HG02970 (cell line): ENCODE results near the gene P2RY12.

Experiments used
- ATAC-seq: cut with Tn5 transposase; IDR thresholded peaks from one replicate; pipeline ENCODE4 v1.9.1; 2021; ENCODE audit warnings: mild to moderate bottlenecking, moderate library complexity, moderate number of reproducible peaks; ENCODE audit not compliant: unreplicated experiment, low FRiP score

Gene P2RY12

DNA sequence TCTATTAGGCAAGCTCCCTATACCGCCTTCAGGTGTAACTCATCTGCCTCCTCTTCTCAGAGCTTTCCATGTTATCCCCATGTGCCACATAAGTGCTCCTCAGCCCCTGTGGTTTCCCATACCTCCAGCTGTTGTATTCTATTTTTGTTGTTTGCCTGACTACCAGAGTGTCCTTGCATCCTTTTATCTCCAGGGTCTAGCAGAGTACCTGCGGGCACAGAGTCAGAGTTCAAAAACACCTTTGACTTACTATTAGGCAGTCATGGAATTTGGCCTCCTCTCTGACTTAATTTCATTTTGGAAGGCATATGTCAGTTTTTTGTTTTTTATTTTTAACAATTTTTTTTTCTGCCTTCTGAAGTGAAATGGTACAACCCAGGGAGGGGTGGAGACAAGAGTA is 75.0 kb downstream of the P2RY12 start:
- no peak for ATAC-seq

DNA sequence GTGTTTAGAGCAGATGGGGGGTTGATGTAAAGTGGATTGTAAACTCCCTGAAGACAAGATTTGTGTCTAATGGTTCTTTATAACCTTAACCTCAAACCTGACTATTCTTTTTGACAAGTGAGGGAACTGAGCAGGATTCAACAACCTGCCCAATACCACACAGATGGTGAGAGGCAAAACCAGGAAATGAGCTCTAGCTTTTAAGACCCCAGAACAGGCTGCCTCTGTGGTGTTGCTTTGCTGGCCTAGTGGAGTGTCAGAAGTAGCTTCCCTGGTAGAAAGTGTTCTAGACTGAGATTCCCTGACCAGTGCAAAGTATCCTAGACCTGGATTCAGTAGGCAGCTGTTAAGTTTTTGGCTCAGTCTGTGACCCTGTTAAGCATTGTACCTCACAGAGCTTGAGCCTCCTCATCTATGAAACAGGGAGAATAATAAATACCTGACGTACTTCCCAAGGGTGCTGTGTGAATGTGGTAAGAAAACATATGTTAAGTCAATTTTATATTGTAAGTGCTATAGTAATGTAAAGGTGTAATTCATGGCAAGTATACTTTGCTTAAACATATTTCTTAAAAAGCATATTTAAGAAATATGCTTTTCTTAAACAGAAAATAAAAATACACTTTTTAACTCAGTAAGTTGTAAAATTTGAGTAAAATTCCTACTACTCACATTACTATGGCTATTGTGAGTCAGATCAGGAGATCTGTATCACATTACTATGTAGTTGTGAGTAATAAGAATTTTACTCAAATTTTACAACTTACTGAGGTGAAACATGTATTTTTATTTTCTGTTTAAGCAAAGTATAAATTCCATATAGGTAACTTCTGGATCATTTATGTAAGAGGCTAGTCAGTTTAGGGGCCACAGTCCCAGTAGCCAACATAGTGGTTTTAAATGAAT is 76.7 kb downstream of the P2RY12 start:
- no peak for ATAC-seq

DNA sequence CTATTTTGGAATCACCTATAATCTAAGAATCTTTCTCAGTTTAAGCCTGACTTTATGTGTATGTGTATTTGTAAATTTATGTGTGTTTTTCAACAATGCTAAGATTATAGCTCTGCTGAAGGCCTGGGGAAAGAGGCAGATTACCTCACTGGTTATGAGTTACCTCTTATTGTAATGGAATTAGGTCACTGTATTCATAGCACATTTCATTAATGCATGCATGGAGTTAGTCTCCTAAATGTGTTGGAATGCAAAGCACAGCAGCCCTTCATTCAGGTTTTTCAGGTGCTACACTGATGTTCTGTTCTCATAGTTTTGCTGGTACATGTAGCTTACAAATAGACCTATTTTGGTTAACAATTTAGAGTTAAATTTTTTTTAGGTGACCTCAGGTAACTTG is 77.4 kb downstream of the P2RY12 start:
- ATAC-seq = no peak

DNA sequence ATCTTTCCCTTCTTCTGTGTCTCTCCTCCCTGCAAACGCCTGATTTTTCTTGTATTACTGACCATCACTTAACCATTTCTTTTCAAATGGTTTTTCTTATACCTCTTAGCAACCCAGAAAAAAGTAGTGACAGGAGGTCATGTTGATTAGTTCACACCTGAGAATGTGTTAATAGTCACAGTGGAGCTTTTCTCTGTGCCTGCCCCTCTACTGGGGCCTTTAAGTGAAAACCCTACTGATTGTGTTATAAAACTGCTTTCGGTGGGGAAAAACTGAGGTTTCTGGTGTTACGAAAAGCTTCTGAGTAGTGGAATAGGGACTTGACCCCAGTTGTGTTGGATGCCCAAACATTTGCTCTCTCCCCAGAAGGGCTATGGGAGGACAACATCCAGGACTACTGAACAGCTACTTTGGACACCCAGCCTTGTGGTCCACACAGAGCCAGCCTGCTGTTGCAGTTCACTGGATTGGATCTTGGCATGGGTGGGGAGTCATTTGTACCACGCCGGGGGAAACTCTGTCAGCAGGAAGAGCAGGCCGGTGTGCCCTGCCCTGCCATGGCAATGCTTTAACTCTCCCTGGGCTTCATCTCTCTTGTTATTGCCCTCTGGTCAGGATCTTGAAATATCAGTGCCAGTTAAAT is 78.3 kb downstream of the P2RY12 start:
- no peak for ATAC-seq

DNA sequence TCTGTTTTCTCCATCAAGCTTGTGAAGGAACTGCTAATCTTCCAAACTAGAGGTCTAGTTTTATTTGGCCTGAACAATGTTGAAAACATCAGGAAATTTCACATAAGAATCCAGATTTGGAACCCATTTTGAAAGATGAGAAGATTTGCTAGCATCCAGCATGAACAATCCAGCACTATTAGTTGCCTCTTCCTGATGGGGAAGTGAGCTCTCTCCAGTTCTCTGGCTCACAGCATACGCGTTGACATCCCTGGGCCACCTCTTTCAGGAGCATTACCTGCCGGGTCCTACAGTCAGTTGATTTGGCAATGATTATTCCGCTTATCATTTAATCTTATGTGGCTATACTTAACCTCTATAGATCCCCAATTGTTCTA is 78.8 kb downstream of the P2RY12 start:
- ATAC-seq = no peak

DNA sequence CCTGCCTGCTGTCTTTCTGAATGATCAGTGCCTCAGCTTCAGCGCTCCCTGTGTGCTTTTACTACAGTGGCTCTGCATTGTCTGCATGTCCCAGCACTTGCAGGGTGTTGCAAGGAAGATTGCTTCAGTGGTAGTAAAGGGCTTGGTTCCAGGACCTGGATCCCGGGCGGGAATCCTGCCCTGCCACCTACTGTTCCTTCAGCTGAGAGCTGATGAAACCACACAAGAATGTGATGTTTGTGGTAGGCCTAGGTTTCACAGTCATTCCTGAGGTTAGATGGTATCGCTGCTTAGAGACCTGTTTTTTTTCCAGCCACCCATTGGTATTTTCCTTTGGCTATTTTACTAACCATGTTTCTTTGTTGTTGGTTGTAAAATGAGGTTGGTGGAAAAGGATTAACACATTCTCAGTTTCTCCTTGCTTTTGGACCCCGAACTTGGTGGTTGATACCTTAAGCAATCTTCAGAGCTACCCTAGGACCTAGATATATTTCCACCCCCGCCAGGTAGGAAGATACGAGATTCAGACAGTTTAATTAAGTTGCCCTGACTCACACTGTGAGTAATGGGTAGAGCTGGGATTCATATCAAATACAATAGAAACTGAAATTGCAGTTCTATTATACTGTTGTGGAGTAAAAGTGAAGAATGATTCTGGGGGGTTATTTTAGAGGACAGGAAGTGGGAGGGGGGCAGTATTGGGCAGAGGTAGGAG is 79.3 kb downstream of the P2RY12 start:
- ATAC-seq = no peak

DNA sequence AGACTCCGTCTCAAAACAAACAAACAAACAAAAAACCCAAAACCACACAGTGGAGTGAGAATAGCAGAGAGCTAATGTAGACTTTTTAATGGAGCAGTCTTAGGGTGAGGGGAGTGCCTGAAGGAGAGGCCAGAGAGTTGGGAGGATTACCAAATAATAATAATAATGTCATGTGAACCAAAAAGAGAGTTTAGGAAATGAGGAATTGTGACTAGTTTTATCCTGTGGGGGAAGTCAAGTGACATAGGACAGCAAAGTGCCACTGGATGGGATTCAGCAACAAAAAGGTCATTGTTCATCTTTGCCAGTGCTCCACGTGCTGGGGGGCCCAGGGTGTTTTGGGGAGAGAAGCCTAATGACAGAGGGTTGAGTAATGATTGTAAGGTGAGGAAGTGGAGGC is 80.8 kb downstream of the P2RY12 start:
- ATAC-seq = no peak

DNA sequence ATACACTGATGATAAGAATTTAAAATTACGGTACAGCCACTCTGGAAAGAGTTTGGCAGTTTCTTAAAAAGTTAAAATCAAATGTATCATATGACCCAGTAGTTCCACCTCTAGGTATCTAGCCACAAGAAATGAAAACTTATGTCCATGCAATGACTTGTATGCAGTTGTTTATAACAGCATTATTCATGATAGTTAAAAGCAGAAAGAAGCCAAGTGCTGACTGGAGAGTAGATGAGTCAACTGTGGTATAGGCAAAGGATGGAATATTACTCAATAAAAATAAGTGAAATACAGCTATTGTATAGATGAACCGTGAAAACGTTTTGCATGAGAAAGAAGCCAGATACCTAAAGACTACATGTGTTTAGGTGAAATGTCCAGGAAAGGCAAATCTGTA is 82.8 kb downstream of the P2RY12 start:
- ATAC-seq = no peak

DNA sequence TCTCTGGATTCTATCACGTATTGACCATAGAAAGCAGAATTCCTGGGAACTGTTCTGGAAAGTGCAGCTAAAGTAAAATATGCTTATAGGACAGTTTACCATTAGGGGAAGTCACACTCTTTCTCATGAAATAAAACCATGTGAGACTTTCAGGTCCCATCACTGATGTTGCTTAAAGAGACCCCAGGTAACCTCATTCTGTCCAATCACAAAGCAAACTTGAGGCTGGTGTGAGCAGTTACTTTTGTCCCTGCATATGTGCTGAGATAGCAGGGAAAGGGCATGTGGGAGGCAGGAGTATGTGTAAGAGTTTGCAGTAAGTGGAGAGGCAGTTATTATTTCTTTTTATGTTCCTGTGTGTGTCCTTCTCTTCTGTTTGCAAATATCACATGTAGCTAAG is 84.0 kb downstream of the P2RY12 start:
- no peak for ATAC-seq

DNA sequence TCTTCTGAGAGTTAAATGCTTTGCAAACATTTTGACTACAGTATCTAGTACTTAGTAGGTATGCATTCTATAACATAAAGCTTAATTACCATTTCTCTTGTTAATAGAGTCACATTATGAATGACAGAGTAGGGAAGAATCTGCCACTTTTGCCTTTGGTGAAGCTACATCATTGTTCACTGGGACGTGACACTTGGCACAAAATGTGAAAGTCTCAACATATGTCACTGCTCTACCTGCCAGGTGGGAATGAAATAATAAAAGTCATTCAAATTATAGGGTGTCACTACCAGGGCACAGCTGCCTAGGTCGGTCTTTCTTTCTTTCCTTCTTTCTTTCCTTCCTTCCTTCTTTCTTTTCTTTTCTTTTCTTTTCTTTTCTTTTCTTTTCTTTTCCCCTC is 85.5 kb downstream of the P2RY12 start:
- ATAC-seq = no peak

DNA sequence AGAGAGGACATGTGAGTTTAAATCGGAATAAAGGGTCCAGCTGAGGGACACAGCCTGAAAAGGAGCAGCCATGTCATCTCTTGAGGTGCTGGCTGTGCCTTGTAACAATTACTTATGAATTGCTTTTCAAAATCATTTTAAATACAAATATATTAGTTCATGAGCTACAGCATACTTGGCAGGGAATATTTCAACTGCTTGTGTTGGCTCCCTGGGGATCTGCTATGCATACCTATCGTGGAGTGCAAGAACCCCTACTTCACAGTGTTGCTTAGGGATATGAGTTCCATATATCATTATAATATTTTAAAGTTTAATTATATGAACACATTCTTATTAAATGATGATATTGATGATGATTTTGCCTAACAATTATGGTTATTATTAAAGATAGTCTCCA is 87.1 kb downstream of the P2RY12 start:
- ATAC-seq = no peak

DNA sequence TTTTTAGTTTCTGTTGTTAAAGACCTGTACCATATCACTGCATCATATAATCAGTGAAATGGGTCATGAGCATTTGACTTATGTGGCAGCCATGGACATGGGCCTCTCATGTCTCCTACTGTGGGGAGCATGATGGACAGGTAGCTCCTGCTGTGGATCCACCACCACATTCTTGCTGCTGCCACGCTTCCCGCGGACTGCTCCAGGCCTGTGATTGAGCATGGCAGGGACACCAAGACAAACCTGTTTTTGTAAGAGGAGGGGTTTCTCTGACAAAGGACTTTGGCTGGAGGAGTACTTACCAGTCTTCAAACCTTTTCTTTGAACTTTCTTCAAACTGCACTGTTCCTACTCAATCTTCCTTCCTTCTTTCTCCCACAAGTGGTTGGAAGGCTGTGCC is 88.3 kb downstream of the P2RY12 start:
- no peak for ATAC-seq

DNA sequence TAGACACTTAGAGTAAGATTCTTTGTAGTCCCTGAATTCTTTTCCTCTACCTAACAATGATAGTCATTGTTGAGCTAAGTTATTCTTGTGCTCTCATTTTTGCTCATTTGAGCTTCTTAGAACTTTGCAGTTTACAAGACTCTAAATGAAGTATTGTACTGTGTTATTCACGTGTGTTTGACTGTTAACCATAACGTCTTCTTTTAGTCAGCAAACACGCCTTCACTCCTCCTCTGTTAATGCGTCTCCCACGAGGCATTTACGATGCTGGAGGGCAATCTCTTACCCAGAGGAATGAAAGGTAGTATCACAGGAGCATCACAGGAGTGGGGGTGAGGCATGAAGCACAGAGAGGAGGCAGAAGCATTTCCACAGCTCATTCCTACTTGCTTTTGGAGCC is 91.4 kb downstream of the P2RY12 start:
- ATAC-seq = no peak

DNA sequence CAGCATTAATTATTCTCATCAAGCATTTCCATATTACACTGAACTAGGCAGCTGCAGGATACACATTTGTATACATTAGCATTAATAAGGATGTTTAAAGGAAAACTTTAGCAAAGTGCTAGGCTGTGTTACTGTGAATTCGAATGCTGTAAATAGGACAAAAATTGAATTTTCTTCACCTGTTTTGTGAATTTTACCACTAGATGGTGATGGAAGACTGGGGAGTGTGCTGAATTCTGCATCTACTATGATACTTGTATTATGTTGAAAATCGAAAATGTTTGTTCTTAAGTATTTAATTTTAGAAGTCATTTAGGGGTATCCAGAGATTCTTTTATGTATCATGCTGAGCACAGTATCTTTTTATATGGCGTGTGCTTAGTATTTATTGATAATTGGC is 93.9 kb downstream of the P2RY12 start:
- no peak for ATAC-seq

DNA sequence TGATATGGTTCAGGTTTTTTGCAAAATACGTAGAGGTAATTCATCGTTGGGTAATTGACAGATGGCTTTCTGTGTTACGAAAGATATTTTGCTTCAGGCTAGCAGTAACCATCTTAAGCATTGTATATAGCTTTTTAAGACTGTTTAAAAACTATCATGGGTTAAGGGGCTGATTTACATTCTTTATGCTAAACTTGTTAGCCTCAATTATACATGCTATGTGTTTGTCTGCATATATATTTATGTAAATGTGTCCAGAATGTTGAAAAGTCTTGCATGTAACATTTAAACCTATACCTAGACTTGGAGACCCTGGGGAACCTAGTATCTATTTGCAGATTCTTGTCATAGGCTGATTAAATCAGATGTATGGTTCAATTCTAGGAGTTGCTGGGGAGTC is 95.1 kb downstream of the P2RY12 start:
- no peak for ATAC-seq
